Left lung (tissue), 10 donors: ENCODE measurements around the gene DENND1A. TPM values are rescaled to one million over a fixed set of nuclear protein-coding genes. Genes with fewer than 3 reads are reported as not detected.

Source experiments
- ATAC-seq: fragments of 200-7000 bp; cut with Tn5 transposase; one replicate; pipeline ENCODE4 v1.9.1; 2020; ENCODE audit warnings: moderate library complexity
- DNase-seq, 4 donors: peaks; one replicate each; pipeline ENCODE4 v3.0.0-alpha.2; 2013 to 2020
- H3K27ac ChIP-seq, 2 donors: fragments of 200-600 bp; sonication (generic) in 1 of 2; one replicate each; pipeline versions ENCODE4 v1.5.0 to v1.8.0; 2020 to 2021
- H3K27me3 ChIP-seq, 2 donors: fragments of 200-600 bp; sonication (generic) in 1 of 2; one replicate each; pipeline versions ENCODE4 v1.5.0 to v1.8.0; 2020 to 2021
- H3K36me3 ChIP-seq, 2 donors: fragments of 200-600 bp; sonication (generic) in 1 of 2; one replicate each; pipeline versions ENCODE4 v1.5.0 to v1.8.0; 2020 to 2021
- H3K4me1 ChIP-seq, 2 donors: fragments of 200-600 bp; one replicate each; pipeline ENCODE4 v1.8.0; 2021
- H3K4me3 ChIP-seq, 2 donors: fragments of 200-600 bp; sonication (generic) in 1 of 2; one replicate each; pipeline versions ENCODE4 v1.5.0 to v1.8.0; 2020 to 2021; ENCODE audit warnings: mild to moderate bottlenecking in 1 of 2
- H3K9me3 ChIP-seq, 2 donors: fragments of 200-600 bp; sonication (generic) in 1 of 2; one replicate each; pipeline versions ENCODE4 v1.5.0 to v1.8.0; 2020 to 2021
- CTCF ChIP-seq, 2 donors: fragments of 200-600 bp; sonication (generic) in 1 of 2; IDR thresholded peaks; one replicate each; pipeline versions ENCODE4 v1.5.0 to v1.8.0; 2021; ENCODE audit warnings: antibody characterized with exemption in 2 of 2
- intact Hi-C, 2 donors: fragments of 100-400 bp; cut with DNase I; formaldehyde crosslinking; loops; one replicate each; pipeline versions ENCODE4 v1.11.2 to v1.14.2; 2022
- polyA plus RNA-seq, 6 donors: library from polyadenylated mRNA; unstranded; fragments of 120-200 nt; gene quantifications; one replicate each; pipeline ENCODE4 v1.2.1, GENCODE V29; 2013; ENCODE audit not compliant: insufficient read length in 6 of 6
- total RNA-seq, 2 donors: library from RNA; stranded (reverse); fragmentation: NEBNext Ultra II Directional; extraction: Animal tissue kit (Norgen Biotek cat#: 25700); gene quantifications; one replicate each; pipeline ENCODE4 v1.2.1, GENCODE V29; 2021
- donor health status: DM: no; HTN: yes; CAD: no.
- donor health status: DM: no; HTN: no; CAD: no.

DENND1A gene
- total and polyA plus RNA-seq, 8 donors = 8.3 to 23.2 (median 9.7) TPM

- Histone ChIP-seq H3K27ac (no peak overlapping the region), H3K27me3 (no peaks in the 10 kb centered on the region), H3K4me3 (no peak overlapping the region), H3K36me3 (no peaks in the 10 kb centered on the region), H3K9me3 (no peaks in the 10 kb centered on the region), H3K4me1 (no peaks in the 10 kb centered on the region)
- DNase-seq = no peak
- intact Hi-C loops = no loop called here
- no peak for TF ChIP-seq CTCF (IDR thresholded peaks at IDR 0.05)
- no peak for ATAC-seq
Observed at GRCh38 chr9:123814496-123814895, 115.4 kb downstream of the DENND1A start.

- no peak for TF ChIP-seq CTCF (IDR thresholded peaks at IDR 0.05)
- no peaks in the 10 kb centered on the region for H3K27me3 ChIP-seq
- no peaks in the 10 kb centered on the region for H3K4me1 ChIP-seq
- H3K36me3 ChIP-seq = no peaks in the 10 kb centered on the region
- ATAC-seq (no peak), DNase-seq (no peak)
- H3K27ac ChIP-seq = no peak overlapping the region
- H3K4me3 ChIP-seq = no peak overlapping the region
- intact Hi-C loops = no loop called here
- H3K9me3 ChIP-seq = no peaks in the 10 kb centered on the region
Observed at GRCh38 chr9:123812984-123813383, 116.9 kb downstream of the DENND1A start.

- Histone ChIP-seq H3K4me1 (no peaks in the 10 kb centered on the region), H3K36me3 (no peaks in the 10 kb centered on the region), H3K27ac (no peak overlapping the region), H3K27me3 (no peaks in the 10 kb centered on the region), H3K9me3 (no peaks in the 10 kb centered on the region), H3K4me3 (no peak overlapping the region)
- ATAC-seq (no peak), DNase-seq (no peak)
- TF ChIP-seq CTCF (IDR thresholded peaks at IDR 0.05) = no peak
- intact Hi-C loops = no loop called here
Observed at GRCh38 chr9:123807251-123807650, 122.7 kb downstream of the DENND1A start.

GRCh38 chr9:123806829-123807228, 123.1 kb downstream of the DENND1A start:
- H3K4me3 ChIP-seq = no peak overlapping the region
- intact Hi-C loops = no loop called here
- no peak overlapping the region for H3K27ac ChIP-seq
- DNase-seq (no peak), ATAC-seq (no peak)
- H3K9me3 ChIP-seq = no peaks in the 10 kb centered on the region
- H3K36me3 ChIP-seq = no peaks in the 10 kb centered on the region
- TF ChIP-seq CTCF (IDR thresholded peaks at IDR 0.05) = no peak
- H3K4me1 ChIP-seq = no peaks in the 10 kb centered on the region
- H3K27me3 ChIP-seq = no peaks in the 10 kb centered on the region

- H3K4me3 ChIP-seq = no peak overlapping the region
- no peaks in the 10 kb centered on the region for H3K4me1 ChIP-seq
- no peaks in the 10 kb centered on the region for H3K36me3 ChIP-seq
- H3K27ac ChIP-seq = no peak overlapping the region
- no peak for ATAC-seq
- no peaks in the 10 kb centered on the region for H3K27me3 ChIP-seq
- intact Hi-C loops = no loop called here
- no peak for TF ChIP-seq CTCF (IDR thresholded peaks at IDR 0.05)
- H3K9me3 ChIP-seq = no peaks in the 10 kb centered on the region
- no peak for DNase-seq
Observed at GRCh38 chr9:123798195-123798594, 131.7 kb downstream of the DENND1A start.
